ENCODE measurements around the gene PIK3CD. TPM values are rescaled to one million over a fixed set of nuclear protein-coding genes. Genes with fewer than 3 reads are reported as not detected.
A peak's percentile ranks its signal among the peaks of the same experiment; 100 is the strongest.

PIK3CD gene
- total and polyA plus RNA-seq, 2 of the 8 experiments (the other 6 are each of a cell fraction or from before 2014, with no cell fraction given), result 20.6 to 24.1 TPM

DNA sequence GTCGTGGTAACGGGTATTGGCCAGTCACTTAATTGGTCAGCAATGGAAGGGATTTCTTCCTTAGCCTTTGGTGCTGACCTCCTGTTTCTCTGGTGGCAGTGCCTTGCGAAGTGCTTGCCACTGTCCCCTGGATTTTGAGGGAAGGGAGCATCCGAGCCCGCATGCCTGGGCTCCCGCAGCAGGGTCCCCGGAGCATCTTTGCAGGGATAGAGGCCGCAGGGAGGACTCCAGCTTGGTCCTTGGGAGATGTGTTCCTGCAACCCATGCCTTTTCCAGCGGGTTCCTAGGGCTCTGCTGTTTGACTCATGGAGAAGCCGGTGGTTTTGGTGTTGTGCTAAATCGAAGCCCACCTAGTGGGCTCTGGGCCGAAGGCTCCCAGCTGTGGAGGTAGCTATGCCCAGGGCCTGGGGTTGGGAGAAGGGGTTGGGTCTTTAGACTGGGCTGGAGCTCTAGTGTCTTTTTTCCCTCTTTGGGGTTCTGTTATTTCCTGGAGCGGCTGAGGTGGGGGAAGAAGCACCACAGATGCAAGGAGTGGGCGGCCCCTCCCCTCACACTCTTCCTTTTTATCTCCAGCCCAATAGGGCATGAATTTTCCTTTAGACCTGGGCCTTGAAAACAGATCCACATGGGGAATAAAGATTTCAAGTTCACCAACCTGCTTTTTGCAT lies 39.0 kb downstream of the PIK3CD start:
- peak; percentile 69 for FAIRE-seq
- CTCF ChIA-PET (ENCODE audit: partially characterized antibody), result interaction anchor here (0.6 to 7.3 kb wide), 13 partner anchors 8 to 215 kb away, joined by 3 to 49 read pairs (median 4); no protein-coding TSS in a partner anchor
- peak overlapping the region; percentile 46 to 81 (median 63); a peak in 7 of 8 replicates for H3K4me3 ChIP-seq (ENCODE audit: extremely low read depth in 1 of 4, insufficient read depth in 2 of 4, low read depth in 3 of 4, low read length in 4 of 4)

More for the DNA sequence above, 39.0 kb downstream of the PIK3CD start:
- H3K23me2 ChIP-seq (ENCODE audit: low read depth, low read length), result peaks cover 25% of the 10 kb centered on the region
- 20% methylated on average over 12 of the region's 14 CpGs; no CpG with 5 or more reads in 1 of the 2 experiments for WGBS, 2 experiments (ENCODE audit: extremely low coverage in 1 of 2, insufficient coverage in 1 of 2, insufficient read length in 1 of 2, insufficient replicate concordance in 2 of 2, low coverage in 1 of 2, low lambda C conversion rate in 2 of 2, missing lambda C conversion rate in 1 of 2)
- no peak for TF ChIP-seq FOSL1 (IDR thresholded peaks at IDR 0.05; ENCODE audit: insufficient read depth, low read depth, low read length)
- TF ChIP-seq, protein P1, sequence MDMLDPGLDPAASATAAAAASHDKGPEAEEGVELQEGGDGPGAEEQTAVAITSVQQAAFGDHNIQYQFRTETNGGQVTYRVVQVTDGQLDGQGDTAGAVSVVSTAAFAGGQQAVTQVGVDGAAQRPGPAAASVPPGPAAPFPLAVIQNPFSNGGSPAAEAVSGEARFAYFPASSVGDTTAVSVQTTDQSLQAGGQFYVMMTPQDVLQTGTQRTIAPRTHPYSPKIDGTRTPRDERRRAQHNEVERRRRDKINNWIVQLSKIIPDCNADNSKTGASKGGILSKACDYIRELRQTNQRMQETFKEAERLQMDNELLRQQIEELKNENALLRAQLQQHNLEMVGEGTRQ (IDR thresholded peaks at IDR 0.05; ENCODE audit: low read length), result no peak
- peak overlapping the region; percentile 29 for H4K91ac ChIP-seq (replicated peaks; ENCODE audit: insufficient read length, low read length)
- no peak overlapping the region for H4K8ac ChIP-seq (ENCODE audit: extremely low read depth, insufficient read depth, low read length)
- H3K18ac ChIP-seq (ENCODE audit: extremely low read depth, low read length), result peak overlapping the region; percentile 36
- H3K36me3 ChIP-seq (ENCODE audit: control insufficient read depth in 2 of 4, insufficient read depth in 4 of 4, low read length in 3 of 4), result no peaks in the 10 kb centered on the region
- no peak for DNase-seq (ENCODE audit: low read depth in 1 of 2, low spot score in 2 of 2)
- H3K79me1 ChIP-seq (ENCODE audit: low read depth, low read length), result no peaks in the 10 kb centered on the region
- H3K4ac ChIP-seq (replicated peaks; ENCODE audit: insufficient read length, low read depth, low read length), result peak overlapping the region; percentile 65
- no peak overlapping the region for H3K56ac ChIP-seq (replicated peaks; ENCODE audit: insufficient read length, low read depth, low read length)
- H2AFZ ChIP-seq (ENCODE audit: low read length), result no peak overlapping the region
- H3K9me3 ChIP-seq (ENCODE audit: insufficient read depth in 2 of 2, low read depth in 1 of 2, low read length in 1 of 2), result no peaks in the 10 kb centered on the region
- H3K79me2 ChIP-seq (ENCODE audit: control insufficient read depth in 1 of 2, insufficient read depth in 2 of 2, low read length in 2 of 2), result no peaks in the 10 kb centered on the region
- H3K14ac ChIP-seq (ENCODE audit: insufficient read length), result no peak overlapping the region
- peak overlapping the region; percentile 20; the same call in 1 of the 2 replicates for H2BK12ac ChIP-seq (ENCODE audit: low read depth, low read length)
- POLR2A ChIA-PET (ENCODE audit: partially characterized antibody), result interaction anchor here (1.1 to 2.3 kb wide), 4 partner anchors 11 to 411 kb away, joined by 3 to 8 read pairs (median 6); no protein-coding TSS in a partner anchor
- peaks cover 0 to 13% (median 11%) of the 10 kb centered on the region in 4 experiments; a peak in 6 of 7 replicates for H3K27me3 ChIP-seq (replicated peaks in 1 of 4; ENCODE audit: control insufficient read depth in 3 of 4, extremely low read depth in 1 of 4, insufficient read depth in 3 of 4, low read length in 3 of 4)
- 0 out of 2 replicates have a peak overlapping the region, but pooled peaks have one; percentile 9 for H2AK5ac ChIP-seq (ENCODE audit: low read depth, low read length)
- H2BK15ac ChIP-seq (ENCODE audit: low read length), result no peak overlapping the region
- no peaks in the 10 kb centered on the region for H4K20me1 ChIP-seq (replicated peaks in 1 of 2; ENCODE audit: control insufficient read depth in 1 of 2, insufficient read depth in 2 of 2, low read length in 2 of 2)
- no peak overlapping the region for H2BK20ac ChIP-seq (ENCODE audit: low read length)
- no peak overlapping the region for H3K27ac ChIP-seq (ENCODE audit: low read depth, low read length)
- H3K4me1 ChIP-seq (replicated peaks in 1 of 4; ENCODE audit: control insufficient read depth in 3 of 4, insufficient read depth in 4 of 4, low read length in 3 of 4), result peaks cover 7 to 24% (median 15%) of the 10 kb centered on the region in 4 experiments
- no peak overlapping the region for H2BK5ac ChIP-seq (ENCODE audit: low read depth, low read length)
- no peak overlapping the region for H3K23ac ChIP-seq (ENCODE audit: insufficient read length)
- no peak overlapping the region for H4K5ac ChIP-seq (ENCODE audit: insufficient read length, low read depth, low read length)
- peak overlapping the region; percentile 86 to 98 for H3K4me2 ChIP-seq (ENCODE audit: insufficient read depth in 1 of 2, low read depth in 2 of 2, low read length in 2 of 2)
- no peak overlapping the region for H2BK120ac ChIP-seq (replicated peaks; ENCODE audit: low read depth, low read length)
- H3K9ac ChIP-seq (replicated peaks in 1 of 4; ENCODE audit: extremely low read depth in 1 of 4, low read depth in 3 of 4, low read length in 3 of 4), result peak overlapping the region in 2 of 4 experiments; percentile 51 to 71; a peak in 3 of 7 replicates

Data from H1 (cell line).